Psoas muscle (tissue), 8 donors: ENCODE measurements around the gene SAMD4A. TPM values are rescaled to one million over a fixed set of nuclear protein-coding genes. Genes with fewer than 3 reads are reported as not detected.

Source experiments
- ATAC-seq, 4 donors: fragments of 200-7000 bp; cut with Tn5 transposase; one replicate each; pipeline ENCODE4 v1.9.1; 2020; ENCODE audit warnings: moderate library complexity in 3 of 4, mild to moderate bottlenecking in 2 of 4
- DNase-seq, 2 donors: peaks; one replicate each; pipeline ENCODE4 v3.0.0-alpha.2; 2020
- H3K27ac ChIP-seq: fragments of 200-600 bp; one replicate; pipeline ENCODE4 v1.8.0; 2022
- H3K27me3 ChIP-seq, 3 donors: fragments of 200-600 bp in 1 of 3; one replicate each; pipeline versions ENCODE4 v1.6.1 to v1.8.0; 2013 to 2022; ENCODE audit warnings: low read length in 2 of 3, mild to moderate bottlenecking in 2 of 3, moderate library complexity in 1 of 3; ENCODE audit not compliant: insufficient read depth in 3 of 3
- H3K36me3 ChIP-seq, 2 donors: fragments of 200-600 bp in 1 of 2; one replicate each; pipeline versions ENCODE4 v1.6.1 to v1.8.0; 2013 to 2022; ENCODE audit warnings: low read depth in 1 of 2, mild to moderate bottlenecking in 1 of 2, moderate library complexity in 1 of 2; ENCODE audit not compliant: insufficient read depth in 1 of 2
- H3K4me1 ChIP-seq: fragments of 200-600 bp; one replicate; pipeline ENCODE4 v1.8.0; 2022
- H3K4me3 ChIP-seq: fragments of 200-600 bp; one replicate; pipeline ENCODE4 v1.8.0; 2022; ENCODE audit warnings: mild to moderate bottlenecking
- H3K9me3 ChIP-seq: fragments of 200-600 bp; one replicate; pipeline ENCODE4 v1.8.0; 2022
- WGBS, 3 donors: extraction: QIAGEN DNeasy Blood & Tissue Kit; methylation state at CpG; one replicate each; pipeline versions ENCODE4 v1.1.6 to v1.1.7; 2013; 5-methylcytosine and 5-hydroxymethylcytosine counted together
- intact Hi-C, 2 donors: fragments of 100-400 bp; cut with DNase I; formaldehyde crosslinking; loops; one replicate each; pipeline versions ENCODE4 v1.11.0 to v1.14.2; 2022
- polyA plus RNA-seq, 3 donors: library from polyadenylated mRNA; stranded (reverse); fragments of 200-250 nt; gene quantifications; one replicate each; pipeline ENCODE4 v1.2.3, GENCODE V29; 2013
- total RNA-seq, 4 donors: library from RNA; stranded (reverse); fragmentation: NEBNext Ultra II Directional in 2 of 4; extraction: Animal tissue kit (Norgen Biotek cat#: 25700) in 2 of 4; gene quantifications; one replicate each; pipeline versions ENCODE4 v1.2.1 to v1.2.4, GENCODE V29; 2021 to 2023
- TF ChIP-seq, protein P1 (sequence below): fragments of 200-600 bp; IDR thresholded peaks from one replicate; pipeline ENCODE4 v1.8.0; 2022; ENCODE audit warnings: antibody characterized with exemption
- donor health status: healthy with polysubstance abuse.
- donor health status: DM: no; HTN: no; CAD: no; lungs with moderate emphysema.
- donor health status: Bipolar disorder and iron deficiency.
- donor health status: healthy.
- donor health status: DM: yes; HTN: yes; CAD: no.
- donor health status: DM: no; HTN: no; CAD: no.
- donor health status: DM: no; HTN: no; CAD: no.
- donor health status: DM: yes; HTN: yes; CAD: no.

Gene SAMD4A
- total and polyA plus RNA-seq, 7 donors = 9.6 to 139 (median 67.9) TPM

DNA sequence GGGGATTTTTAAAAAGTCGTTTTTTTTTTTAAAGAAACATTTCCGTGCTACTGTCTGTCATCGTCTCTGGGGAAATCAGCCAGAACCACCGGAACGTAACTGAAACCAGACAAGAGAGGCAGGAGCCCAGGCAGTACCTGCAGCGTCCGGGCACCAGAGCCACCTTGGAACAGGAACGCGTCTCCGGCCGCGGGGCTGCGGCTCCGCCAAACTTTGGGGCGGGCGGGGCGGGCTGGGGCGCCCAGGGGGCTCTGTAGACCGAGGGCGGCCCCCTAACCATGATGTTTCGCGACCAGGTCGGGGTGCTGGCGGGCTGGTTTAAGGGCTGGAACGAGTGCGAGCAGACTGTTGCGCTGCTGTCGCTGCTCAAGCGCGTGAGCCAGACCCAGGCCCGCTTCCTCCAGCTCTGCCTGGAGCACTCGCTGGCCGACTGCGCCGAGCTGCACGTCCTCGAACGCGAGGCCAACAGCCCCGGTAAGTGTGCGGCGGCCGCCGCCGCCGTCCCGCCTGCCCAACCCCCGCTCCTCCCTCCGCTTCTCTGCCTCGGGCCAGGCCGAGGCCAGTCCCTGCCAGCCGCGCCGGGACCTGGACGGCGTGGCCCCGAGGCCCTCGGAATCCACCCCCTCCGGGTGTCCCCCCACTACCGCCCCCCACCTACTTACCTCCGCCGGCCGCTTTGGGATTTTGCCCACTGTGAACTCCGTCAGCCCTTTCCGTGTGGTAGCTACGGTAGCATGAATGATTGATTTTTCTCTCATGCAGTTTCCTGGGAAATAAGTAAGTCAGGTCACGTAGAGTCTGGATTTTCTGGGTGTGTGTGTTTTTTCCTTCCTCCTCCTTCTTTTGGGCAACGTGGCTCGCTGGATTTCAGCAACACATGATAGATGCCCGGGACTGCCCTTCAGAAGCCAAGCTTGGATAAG is 972 bp downstream of the SAMD4A start:
- Histone ChIP-seq H3K27me3 (no peaks in the 10 kb centered on the region), H3K36me3 (peaks cover 0 to 4% of the 10 kb centered on the region in 2 donors), H3K4me3 (peak overlapping the region; percentile 86), H3K4me1 (peaks cover 45% of the 10 kb centered on the region), H3K27ac (peak overlapping the region; percentile 99), H3K9me3 (peaks cover 8% of the 10 kb centered on the region)
- peak in 2 of 4 donors; percentile 2 to 7 for ATAC-seq
- DNase-seq = peak; percentile 58 to 72
- TF ChIP-seq, protein P1, sequence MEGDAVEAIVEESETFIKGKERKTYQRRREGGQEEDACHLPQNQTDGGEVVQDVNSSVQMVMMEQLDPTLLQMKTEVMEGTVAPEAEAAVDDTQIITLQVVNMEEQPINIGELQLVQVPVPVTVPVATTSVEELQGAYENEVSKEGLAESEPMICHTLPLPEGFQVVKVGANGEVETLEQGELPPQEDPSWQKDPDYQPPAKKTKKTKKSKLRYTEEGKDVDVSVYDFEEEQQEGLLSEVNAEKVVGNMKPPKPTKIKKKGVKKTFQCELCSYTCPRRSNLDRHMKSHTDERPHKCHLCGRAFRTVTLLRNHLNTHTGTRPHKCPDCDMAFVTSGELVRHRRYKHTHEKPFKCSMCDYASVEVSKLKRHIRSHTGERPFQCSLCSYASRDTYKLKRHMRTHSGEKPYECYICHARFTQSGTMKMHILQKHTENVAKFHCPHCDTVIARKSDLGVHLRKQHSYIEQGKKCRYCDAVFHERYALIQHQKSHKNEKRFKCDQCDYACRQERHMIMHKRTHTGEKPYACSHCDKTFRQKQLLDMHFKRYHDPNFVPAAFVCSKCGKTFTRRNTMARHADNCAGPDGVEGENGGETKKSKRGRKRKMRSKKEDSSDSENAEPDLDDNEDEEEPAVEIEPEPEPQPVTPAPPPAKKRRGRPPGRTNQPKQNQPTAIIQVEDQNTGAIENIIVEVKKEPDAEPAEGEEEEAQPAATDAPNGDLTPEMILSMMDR = no peak
- WGBS, 3 donors = 0 to 2% (median 1%) methylated on average over 62 to 70 of the region's 70 CpGs
- intact Hi-C loops = loop anchor here (2.0 to 5.0 kb wide), 4 partner anchors 84 to 205 kb away; no protein-coding TSS in a partner anchor

DNA sequence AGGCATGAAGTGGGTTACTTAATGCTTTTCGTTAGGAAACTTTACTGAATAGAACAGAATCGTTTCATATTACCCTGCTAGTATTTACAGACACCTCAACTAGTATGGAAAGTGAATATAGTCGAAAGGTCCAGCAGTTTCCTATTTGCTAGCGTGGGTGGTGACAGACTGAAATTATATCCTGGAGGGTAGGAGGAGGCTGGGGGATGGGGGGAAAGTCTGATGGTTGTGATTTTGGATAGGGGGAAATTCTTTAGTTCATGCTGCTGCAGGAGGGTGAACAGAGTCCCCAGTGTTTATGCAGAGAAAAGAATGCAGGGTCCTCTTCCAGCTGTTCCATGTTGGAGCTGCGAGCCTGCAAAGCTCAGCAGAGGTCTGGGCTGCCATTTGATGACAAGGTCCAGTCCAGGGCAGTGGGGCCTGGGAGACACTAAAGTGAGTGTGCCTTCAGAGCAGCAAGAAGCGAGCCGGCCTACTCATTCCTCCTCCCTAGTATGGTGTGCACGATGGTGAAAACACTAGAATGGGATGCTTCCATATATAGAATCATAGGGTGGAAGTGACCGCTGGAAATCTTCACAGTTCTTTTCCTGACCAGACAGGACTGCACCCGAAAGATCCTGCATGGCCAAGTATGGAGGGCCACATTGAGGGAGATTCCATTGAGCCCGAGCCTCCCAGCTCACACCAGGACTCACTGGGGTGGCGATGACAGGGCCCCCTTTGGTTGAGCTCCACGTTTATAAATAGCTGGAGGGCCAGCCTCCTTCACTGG is 2.1 kb downstream of the SAMD4A start:
- Histone ChIP-seq H3K36me3 (peaks cover 0 to 12% of the 10 kb centered on the region in 2 donors), H3K4me1 (peaks cover 55% of the 10 kb centered on the region), H3K27me3 (no peaks in the 10 kb centered on the region), H3K4me3 (peak overlapping the region; percentile 86), H3K27ac (peak overlapping the region; percentile 99), H3K9me3 (peaks cover 8% of the 10 kb centered on the region)
- WGBS, 3 donors = 18 to 23% (median 19%) methylated on average over 13 of the region's 13 CpGs
- DNase-seq (peak in 1 of 2 donors; percentile 59), ATAC-seq (peak in 2 of 4 donors; percentile 8 to 20)
- TF ChIP-seq, protein P1 = no peak
- intact Hi-C loops = loop anchor here (5.0 kb wide), 2 partner anchors 83 to 128 kb away; no protein-coding TSS in a partner anchor

DNA sequence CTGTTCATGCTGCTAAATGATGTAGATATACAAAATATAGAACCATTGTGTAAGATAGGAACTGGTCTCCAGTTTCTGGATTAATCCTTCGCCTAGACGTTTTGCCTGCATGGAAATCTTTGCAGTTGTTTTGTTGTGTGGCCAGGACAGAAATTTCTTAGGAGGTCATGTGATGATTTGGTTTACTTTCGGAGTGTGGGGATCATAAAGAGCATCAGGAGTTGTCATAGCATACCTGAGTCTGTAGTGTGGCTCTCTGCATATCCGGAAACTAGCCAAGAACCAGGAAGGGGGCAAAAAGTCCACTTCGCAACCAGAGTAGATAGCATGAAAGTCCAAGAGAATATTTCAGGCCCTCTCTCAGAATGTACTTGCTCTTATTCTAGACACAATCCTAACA is 3.1 kb downstream of the SAMD4A start:
- 48 to 58% (median 50%) methylated on average over 5 of the region's 5 CpGs for WGBS, 3 donors
- intact Hi-C loops = loop anchor here in 1 of 2 donors (5.0 kb wide), 1 partner anchor 37 kb away; no protein-coding TSS in a partner anchor
- Histone ChIP-seq H3K4me1 (peaks cover 57% of the 10 kb centered on the region), H3K27me3 (no peaks in the 10 kb centered on the region), H3K36me3 (peaks cover 0 to 12% of the 10 kb centered on the region in 2 donors), H3K9me3 (peaks cover 8% of the 10 kb centered on the region), H3K4me3 (peak overlapping the region; percentile 5), H3K27ac (peak overlapping the region; percentile 99)
- DNase-seq (no peak), ATAC-seq (no peak)
- TF ChIP-seq, protein P1 = no peak

DNA sequence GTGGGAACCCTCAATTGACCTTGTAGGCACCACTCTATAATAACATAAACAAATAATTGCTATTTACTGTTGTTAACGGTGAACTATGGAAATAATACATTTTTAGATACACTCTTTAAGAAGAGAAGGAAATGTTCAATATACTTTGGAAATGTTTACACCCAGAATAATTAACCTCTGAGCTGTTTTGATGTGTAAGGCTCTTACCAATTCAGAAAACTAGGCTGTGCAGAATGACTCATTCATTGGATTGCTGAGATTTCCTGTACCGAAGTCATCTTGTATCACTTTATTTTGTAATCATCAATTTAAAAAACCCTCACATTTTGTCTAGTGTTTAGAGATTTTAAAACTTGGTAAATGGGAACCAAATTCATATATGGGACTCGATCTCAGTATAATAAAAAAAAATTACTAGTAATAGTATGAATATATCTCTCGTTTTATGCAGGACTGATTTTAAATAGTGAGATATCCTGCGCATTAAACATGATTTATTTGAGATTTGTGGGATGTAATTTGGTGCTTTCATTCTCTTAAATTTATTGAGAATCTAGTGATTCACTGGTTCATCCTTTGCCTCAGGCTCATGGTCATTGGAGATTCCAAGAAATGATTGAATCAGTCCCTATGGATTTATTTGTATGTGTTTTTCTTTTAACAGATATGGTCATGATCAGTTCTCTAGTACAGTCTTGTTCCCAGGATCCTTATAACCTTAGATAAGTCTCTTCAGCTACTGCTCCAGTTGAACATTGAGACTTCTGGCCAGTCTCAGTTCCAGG is 3.9 kb downstream of the SAMD4A start:
- Histone ChIP-seq H3K27ac (peak overlapping the region; percentile 99), H3K4me3 (peak overlapping the region; percentile 5), H3K27me3 (no peaks in the 10 kb centered on the region), H3K4me1 (peaks cover 65% of the 10 kb centered on the region), H3K36me3 (peaks cover 0 to 12% of the 10 kb centered on the region in 2 donors), H3K9me3 (peaks cover 8% of the 10 kb centered on the region)
- intact Hi-C loops = loop anchor here in 1 of 2 donors (5.0 kb wide), 1 partner anchor 36 kb away; no protein-coding TSS in a partner anchor
- TF ChIP-seq, protein P1 = no peak
- ATAC-seq (no peak), DNase-seq (no peak)
- 69 to 76% (median 73%) methylated on average over 5 of the region's 5 CpGs for WGBS, 3 donors
